Measurements from ENCODE around the gene LHX8. TPM values are rescaled to one million over a fixed set of nuclear protein-coding genes. Genes with fewer than 3 reads are reported as not detected.

The LHX8 gene
- total RNA-seq, 2 donors from 2014 or later = not detected

DNA sequence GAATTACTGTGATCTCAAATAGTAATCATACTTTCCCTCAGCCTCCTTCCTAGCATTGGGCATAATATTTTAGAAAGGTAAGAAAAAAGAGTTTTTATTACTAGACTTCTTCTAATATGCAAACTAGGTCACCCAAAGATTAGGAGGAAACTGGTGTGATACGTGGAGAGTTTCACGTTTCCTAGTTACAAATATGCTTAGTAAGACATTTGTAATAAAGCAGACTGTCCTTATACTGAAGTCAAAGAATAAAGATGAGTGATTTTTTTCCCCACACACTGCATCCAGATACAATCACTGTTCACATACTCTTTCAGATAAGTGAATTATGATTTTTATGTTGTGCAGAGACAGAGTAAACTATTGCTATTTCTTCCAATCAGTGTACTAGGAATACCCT lies 17.9 kb downstream of the LHX8 start:
- peaks cover 45% of the 10 kb centered on the region for H3K27me3 Mint-ChIP-seq (ENCODE audit: insufficient read depth)
- DNase-seq = no peak
- H3K27me3 ChIP-seq (ENCODE audit: control insufficient read depth, insufficient read depth, low read length, poor library complexity, severe bottlenecking) = peaks cover 9% of the 10 kb centered on the region
- no peak overlapping the region for H3K9ac ChIP-seq (ENCODE audit: extremely low read depth, low read length, poor library complexity, severe bottlenecking)
- no peaks in the 10 kb centered on the region for H3K9me3 Mint-ChIP-seq
- H3K4me3 ChIP-seq (ENCODE audit: low read length) = no peak overlapping the region
- H3K9me3 ChIP-seq (ENCODE audit: control insufficient read depth, low read length) = no peaks in the 10 kb centered on the region
- no peak overlapping the region for H3K27ac ChIP-seq (ENCODE audit: low read depth, low read length)
- H3K4me1 ChIP-seq (ENCODE audit: control insufficient read depth, insufficient read depth, low read length) = no peaks in the 10 kb centered on the region
- H3K36me3 ChIP-seq (ENCODE audit: control insufficient read depth, insufficient read depth, low read length) = no peaks in the 10 kb centered on the region
- no peaks in the 10 kb centered on the region for H3K36me3 Mint-ChIP-seq (ENCODE audit: low read depth)
- H3K4me1 Mint-ChIP-seq = peaks cover 3% of the 10 kb centered on the region
- no peak overlapping the region for H3K27ac Mint-ChIP-seq
- TF ChIP-seq CTCF (conservative IDR thresholded peaks at IDR 0.05) = no peak
- 100% methylated on average over 1 to 2 of the region's 2 CpGs for WGBS, 2 experiments (ENCODE audit: insufficient coverage in 1 of 2, insufficient read length in 1 of 2)
- H3K4me3 Mint-ChIP-seq = no peak overlapping the region

DNA sequence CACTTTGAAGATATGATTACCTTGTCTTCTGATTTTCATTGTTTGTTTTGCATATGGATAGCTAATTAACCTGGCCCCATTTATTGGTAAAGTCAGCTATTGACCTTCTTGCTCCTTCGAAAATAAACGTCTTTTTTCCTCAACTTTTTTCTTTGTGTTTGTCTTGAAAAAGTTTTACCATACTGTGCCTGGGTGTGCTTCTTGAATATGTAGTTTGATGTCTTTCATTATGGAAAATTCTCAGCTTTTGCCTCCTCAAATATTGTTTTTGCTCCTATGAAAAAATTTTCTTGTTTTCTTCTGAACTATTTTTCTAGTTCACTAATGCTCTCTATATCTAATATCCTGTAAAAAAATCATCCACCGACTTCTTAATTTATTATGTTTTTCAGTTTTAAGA lies 25.0 kb downstream of the LHX8 start:
- Histone ChIP-seq H3K9me3 (ENCODE audit: control insufficient read depth, low read length) (peaks cover 4% of the 10 kb centered on the region), H3K27me3 (ENCODE audit: control insufficient read depth, insufficient read depth, low read length, poor library complexity, severe bottlenecking) (no peaks in the 10 kb centered on the region), H3K4me1 (ENCODE audit: control insufficient read depth, insufficient read depth, low read length) (peaks cover 4% of the 10 kb centered on the region), H3K36me3 (ENCODE audit: control insufficient read depth, insufficient read depth, low read length) (no peaks in the 10 kb centered on the region), H3K9ac (ENCODE audit: extremely low read depth, low read length, poor library complexity, severe bottlenecking) (no peak overlapping the region), H3K27ac (ENCODE audit: low read depth, low read length) (no peak overlapping the region), H3K4me3 (ENCODE audit: low read length) (no peak overlapping the region)
- TF ChIP-seq CTCF (conservative IDR thresholded peaks at IDR 0.05) = no peak
- Mint-ChIP-seq H3K27ac (no peak overlapping the region), H3K36me3 (ENCODE audit: low read depth) (no peaks in the 10 kb centered on the region), H3K27me3 (ENCODE audit: insufficient read depth) (peaks cover 12% of the 10 kb centered on the region), H3K4me3 (no peak overlapping the region), H3K4me1 (peaks cover 25% of the 10 kb centered on the region), H3K9me3 (peaks cover 1% of the 10 kb centered on the region)
- WGBS, 2 experiments (ENCODE audit: insufficient coverage in 1 of 2, insufficient read length in 1 of 2) = 98% methylated on average over 3 of the region's 3 CpGs; no CpG with 5 or more reads in 1 of the 2 experiments
- no peak for DNase-seq

- Histone ChIP-seq H3K9me3 (ENCODE audit: control insufficient read depth, low read length) (no peaks in the 10 kb centered on the region), H3K36me3 (ENCODE audit: control insufficient read depth, insufficient read depth, low read length) (no peaks in the 10 kb centered on the region), H3K4me3 (ENCODE audit: low read length) (no peak overlapping the region), H3K27ac (ENCODE audit: low read depth, low read length) (no peak overlapping the region), H3K4me1 (ENCODE audit: control insufficient read depth, insufficient read depth, low read length) (peaks cover 4% of the 10 kb centered on the region), H3K27me3 (ENCODE audit: control insufficient read depth, insufficient read depth, low read length, poor library complexity, severe bottlenecking) (peaks cover 24% of the 10 kb centered on the region), H3K9ac (ENCODE audit: extremely low read depth, low read length, poor library complexity, severe bottlenecking) (no peak overlapping the region)
- Mint-ChIP-seq H3K9me3 (no peaks in the 10 kb centered on the region), H3K4me1 (peaks cover 24% of the 10 kb centered on the region), H3K27ac (no peak overlapping the region), H3K27me3 (ENCODE audit: insufficient read depth) (peaks cover 19% of the 10 kb centered on the region), H3K36me3 (ENCODE audit: low read depth) (no peaks in the 10 kb centered on the region), H3K4me3 (no peak overlapping the region)
- TF ChIP-seq CTCF (conservative IDR thresholded peaks at IDR 0.05) = no peak
- DNase-seq = no peak
These were observed 31.1 kb downstream of the LHX8 start for GRCh38 chr1:75165264-75165663.

Measured in endodermal cell (in vitro differentiated cells).